LoVo (cell line): ENCODE results near the gene MUC2.
"Not testable (repeated sequence)": the region's sequence is repeated elsewhere in the genome, so short reads cannot be mapped to it uniquely, and the experiment has no call there.

Experiments
- DNase-seq: peaks from one replicate; pipeline ENCODE4 v3.0.0-alpha.2; 2016; ENCODE audit warnings: low spot score

The MUC2 gene

DNA sequence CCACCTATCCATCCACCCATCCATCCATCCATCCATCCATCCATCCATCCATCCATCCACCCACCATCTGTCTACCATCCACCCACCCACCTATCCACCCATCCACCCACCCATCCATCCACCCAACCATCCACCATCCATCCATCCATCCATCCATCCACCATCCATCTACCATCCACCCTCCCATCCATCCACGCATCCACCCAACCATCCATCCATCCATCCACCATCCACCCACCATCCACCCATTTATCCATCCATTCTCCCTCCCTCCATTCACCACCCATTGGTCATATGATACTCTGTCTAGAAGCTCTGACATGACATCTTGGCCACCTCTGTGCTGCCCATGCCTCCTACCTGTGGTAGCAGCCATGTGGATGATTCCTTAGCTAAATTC lies 31.7 kb downstream of the MUC2 start:
- DNase-seq = no peak

DNA sequence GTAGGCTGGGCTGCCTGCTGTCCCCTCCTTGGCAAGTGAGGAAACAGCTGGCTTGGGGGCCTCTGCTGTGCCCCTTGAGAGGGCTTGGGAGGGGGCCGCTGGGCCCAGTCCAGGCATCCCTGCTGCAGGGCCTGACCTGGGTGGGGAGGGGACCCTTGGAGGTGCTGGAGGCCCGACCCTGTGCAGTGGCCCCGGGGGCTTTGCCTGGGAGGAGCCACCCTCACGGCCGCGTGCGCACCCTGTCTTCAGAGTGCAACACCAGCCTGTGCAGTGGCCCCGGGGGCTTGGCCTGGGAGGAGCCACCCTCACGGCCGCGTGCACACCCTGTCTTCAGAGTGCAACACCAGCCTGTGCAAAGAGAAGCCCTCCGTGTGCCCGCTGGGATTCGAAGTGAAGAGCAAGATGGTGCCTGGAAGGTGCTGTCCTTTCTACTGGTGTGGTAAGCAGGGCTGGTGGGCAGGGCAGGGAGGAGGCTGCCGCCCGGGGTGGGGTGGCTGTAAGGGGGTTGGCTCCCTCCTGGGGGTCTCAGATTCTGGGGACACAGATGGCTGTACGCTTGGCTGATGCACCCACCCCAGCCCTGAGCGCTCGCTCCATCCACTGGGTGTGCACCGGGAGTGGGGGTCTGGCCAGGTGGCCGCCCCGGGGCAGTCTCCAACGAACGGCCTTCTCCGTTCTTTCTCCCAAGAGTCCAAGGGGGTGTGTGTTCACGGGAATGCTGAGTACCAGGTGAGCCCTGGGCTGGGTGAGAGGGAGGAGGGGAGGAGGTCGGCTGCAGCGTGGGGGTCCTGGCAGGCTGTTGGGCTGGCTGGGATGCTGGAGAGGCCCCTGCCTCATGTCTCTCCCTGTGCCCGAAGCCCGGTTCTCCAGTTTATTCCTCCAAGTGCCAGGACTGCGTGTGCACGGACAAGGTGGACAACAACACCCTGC lies 32.9 kb downstream of the MUC2 start:
- no peak for DNase-seq

DNA sequence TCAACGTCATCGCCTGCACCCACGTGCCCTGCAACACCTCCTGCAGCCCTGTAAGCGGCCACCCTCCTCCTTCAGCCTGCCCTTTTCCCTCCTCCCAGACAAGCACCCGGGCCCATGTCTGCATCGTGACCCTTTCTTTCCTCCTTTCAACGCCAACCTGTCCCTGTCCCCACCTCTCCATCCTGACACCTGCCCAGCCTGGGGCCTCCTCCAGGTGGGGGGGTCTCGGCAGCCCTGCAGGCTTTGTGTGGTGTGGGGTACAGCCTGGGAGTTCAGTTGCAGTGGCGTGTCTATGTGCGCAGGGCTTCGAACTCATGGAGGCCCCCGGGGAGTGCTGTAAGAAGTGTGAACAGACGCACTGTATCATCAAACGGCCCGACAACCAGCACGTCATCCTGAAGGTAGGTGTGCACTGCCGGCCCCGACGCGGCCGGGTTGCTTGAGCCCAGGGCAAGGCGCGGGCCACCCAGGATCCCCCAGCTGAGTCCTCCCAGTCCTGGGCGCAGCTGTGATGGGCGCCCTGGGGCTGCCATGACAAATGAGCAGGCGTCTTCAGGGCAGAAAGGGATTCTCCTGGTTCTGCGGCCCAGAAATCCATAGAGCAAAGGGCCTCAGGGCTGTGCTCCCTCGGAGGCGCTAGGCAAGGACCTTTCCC lies 33.7 kb downstream of the MUC2 start:
- DNase-seq = no peak

DNA sequence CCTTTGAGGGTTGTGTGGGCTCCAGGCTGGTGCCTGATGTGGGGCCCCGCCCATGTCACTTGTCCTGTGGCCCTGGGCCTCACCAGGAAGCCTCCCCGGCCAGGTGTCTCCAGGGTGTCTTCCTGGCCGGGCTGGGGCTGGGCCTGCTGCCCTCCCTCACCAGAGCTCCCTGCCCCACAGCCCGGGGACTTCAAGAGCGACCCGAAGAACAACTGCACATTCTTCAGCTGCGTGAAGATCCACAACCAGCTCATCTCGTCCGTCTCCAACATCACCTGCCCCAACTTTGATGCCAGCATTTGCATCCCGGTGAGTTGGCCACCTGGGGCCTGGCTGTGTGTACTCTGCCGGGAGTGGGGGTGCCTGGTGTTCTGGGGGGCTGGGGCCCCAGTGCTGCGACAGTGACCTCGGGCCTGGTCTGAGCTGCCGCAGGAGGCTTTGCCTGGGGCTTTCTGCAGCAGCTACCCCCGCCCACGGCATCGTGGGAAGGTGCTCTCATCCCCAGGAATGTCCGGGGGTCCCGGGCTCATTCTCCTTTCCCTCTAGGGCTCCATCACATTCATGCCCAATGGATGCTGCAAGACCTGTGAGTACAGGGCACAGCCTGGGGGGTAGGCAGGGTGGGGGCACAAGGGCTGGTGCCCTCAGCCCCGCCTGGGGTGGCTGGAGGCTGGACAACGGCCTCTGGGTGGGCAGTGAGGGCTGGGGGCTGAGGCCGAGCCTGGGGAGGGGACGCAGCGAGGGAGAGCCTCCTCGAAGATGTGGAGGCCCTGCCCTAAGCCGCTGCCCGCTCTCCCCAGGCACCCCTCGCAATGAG lies 34.6 kb downstream of the MUC2 start:
- no peak for DNase-seq

DNA sequence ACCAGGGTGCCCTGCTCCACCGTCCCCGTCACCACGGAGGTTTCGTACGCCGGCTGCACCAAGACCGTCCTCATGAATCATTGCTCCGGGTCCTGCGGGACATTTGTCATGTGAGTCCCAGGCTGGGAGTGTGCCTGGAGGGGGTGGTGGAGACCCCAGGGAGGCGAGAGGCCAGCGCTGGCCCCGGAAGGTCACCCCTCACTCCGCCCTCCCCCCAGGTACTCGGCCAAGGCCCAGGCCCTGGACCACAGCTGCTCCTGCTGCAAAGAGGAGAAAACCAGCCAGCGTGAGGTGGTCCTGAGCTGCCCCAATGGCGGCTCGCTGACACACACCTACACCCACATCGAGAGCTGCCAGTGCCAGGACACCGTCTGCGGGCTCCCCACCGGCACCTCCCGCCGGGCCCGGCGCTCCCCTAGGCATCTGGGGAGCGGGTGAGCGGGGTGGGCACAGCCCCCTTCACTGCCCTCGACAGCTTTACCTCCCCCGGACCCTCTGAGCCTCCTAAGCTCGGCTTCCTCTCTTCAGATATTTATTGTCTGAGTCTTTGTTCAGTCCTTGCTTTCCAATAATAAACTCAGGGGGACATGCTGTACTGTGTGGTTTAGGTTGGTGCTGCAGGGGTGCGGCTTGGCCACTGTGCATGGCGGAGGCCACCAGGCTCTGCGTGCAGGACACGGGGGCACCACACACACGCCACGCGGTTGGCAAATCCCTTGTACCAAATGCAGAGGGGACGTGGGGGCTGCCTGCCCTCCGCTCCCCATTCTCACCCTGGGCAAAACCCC lies 35.4 kb downstream of the MUC2 start:
- DNase-seq = no peak

DNA sequence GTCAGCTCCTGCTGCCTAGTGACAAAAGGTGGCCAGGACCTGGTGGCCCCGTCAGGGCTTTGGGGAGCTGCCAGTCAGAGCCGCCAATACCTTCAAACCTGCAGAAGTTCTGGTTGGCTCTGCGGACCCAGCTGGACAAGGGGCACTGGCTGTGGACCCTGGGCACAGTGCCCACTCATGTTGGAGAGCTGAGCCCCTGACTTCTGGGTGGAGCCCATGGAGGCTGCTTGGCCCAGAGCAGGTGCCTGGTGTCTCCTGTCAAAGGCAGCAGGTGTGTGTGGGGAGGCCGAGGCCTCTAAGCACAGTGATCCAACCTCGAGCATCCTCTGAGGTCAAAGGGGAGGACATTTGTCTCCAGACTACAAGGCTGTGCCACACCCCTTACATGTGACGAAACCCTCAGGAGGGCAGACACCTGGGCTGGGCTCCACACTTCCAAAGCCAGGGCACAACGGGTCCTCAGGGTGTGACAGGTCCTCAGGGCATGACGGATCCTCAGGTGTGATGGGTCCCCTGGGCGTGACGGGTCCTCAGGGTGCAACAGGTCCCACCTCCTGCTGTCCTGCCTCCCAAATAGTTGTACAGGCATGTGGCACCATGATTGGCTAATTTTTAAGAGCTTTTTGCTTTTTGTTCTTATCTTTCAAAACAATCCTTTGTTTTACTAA lies 37.0 kb downstream of the MUC2 start:
- DNase-seq = no peak

DNA sequence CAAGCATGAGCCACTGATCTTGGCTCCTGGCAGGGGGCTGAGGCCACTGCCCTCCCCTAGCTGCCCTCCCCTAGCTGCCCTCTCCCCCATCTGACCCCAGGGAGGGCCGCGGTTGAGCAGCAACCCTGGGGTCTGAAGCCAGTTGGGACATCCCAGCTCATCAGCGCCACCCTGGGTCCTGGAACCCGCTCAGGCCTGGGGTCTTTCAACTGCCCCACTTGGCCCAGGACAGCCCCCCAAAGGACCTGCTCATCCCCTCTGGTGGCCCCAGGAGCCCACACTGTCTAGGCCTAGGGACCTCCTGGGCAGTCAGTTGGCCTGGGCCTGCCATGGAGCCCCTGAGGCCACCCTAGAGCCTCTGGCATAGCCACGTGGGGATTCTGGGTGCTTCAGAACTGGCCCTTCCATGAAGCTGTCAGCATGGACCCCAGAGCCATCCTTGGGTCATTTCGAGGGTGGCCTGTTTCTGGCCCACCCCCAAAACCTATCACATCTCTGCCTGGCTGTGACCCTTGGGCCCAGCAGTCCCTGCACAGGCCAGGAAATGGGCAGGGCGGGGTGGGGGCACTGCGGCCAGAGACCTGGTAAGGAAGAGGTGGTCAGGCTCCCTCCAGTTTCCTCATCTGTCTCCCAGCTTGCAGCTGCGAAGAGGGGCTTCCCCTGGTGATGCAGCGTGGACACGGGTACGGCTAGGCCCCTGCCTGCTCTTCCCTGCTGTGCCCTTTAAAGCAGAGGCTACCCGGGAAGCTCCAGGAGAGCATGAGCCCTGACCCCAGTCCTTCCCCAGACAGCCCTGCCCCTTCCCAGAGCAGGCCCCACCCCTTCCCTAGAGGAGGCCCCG lies 37.9 kb downstream of the MUC2 start:
- DNase-seq = no peak

DNA sequence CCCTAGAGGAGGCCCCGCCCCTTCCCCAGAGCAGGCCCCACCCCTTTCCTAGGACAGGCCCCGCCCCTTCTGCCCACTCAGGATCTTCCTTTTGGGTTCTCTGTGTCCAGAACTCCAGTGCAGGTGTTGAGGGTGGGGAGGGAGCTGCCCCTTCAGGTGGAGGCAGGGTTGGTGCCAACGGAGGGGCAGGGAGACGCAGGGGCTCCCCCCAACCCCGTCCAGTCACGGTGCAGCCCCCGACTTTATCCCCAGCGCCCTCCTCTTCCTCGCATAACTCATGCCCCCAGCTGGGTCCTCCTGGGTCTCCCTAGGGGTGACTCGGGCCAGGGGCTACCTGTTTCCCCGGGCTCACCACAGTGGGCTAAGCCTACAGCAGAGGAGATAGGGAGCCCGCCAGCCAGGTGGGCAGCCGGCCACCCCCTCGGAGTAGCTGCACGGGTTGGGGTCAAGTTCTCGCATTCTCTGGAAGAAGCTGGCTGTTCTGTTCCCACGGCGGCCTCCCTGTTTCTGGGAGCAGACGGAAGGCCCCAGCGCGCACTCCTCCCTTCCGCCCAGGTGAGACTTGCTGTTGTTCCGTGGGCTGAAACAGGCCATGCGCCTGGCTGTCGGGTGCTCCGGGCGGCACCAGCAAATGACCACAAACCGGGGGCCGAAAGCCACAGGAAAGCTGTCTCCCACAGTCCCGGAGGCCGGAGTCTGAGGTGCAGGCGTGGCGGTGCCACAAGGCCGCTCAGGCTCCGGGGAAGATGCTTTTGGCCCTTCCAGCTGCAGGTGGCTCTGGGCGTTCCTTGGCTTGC lies 38.9 kb downstream of the MUC2 start:
- DNase-seq = no peak

DNA sequence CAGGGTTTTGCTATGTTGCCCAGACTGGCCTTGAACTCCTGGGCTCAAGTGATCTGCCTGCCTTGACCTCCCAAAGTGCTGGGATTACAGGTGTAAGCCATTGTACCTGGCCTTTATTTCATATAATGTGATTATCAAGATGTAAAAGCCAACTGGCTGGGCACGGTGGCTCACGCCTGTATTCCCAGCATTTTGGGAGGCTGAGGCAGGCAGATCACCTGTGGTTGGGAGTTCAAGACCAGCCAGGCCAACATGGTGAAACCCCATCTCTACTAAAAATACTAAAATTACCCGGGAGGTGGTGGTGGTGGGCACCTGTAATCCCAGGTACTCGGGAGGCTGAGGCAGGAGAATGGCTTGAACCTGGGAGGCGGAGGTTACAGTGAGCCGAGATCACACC lies 40.6 kb downstream of the MUC2 start:
- DNase-seq = not testable (repeated sequence)

DNA sequence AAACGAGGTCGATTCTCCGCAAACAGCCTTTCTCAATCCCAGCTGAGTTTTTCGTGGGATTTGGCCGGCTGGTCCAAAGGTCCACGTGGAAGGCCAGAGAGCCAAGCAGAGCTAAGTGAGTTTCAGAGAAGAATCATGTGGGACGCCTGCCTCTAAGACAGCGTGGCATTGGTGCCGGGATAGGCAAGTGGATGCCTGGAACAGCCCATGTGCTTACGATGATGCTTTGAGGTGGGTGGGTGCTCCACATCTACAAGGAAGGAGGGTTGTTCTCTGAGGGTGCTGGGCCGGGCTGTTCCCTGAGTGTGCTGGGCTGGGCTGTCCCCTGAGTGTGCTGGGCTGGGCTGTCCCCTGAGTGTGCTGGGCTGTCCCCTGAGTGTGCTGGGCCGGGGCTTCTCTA lies 41.4 kb downstream of the MUC2 start:
- DNase-seq = no peak

DNA sequence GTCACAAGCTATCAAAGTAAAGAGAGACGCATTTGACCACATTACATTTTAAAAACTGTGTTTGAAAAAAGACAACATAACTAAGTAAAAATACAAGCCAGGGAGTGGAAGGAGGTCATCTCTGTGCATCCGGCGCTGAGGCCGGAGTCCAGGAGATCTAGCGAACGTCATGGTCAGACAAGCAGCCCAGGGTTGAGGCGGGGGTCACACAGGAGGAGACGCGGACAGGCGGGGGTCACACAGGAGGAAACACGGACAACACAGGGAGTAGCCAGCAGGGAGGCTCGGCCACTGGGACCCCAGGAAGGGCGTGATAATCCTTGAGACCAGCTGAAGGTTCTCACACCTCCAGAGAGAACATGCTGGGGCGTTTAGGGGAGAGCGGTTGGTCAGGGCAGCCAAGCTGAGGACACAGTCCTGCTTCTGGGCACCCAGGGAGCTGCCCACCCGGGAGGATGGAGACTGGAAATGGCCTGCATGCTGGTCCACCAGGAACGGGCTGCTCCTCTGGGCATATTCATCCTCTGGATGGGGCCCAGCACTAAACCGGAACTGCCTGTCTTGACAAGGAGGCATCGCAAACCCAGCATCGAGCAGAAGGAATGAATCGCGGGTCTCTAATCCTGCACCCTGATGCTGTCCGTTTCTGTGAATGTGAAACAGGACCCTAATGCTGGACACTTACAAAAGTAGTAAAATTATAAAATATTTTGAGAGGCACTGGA lies 42.2 kb downstream of the MUC2 start:
- no peak for DNase-seq

DNA sequence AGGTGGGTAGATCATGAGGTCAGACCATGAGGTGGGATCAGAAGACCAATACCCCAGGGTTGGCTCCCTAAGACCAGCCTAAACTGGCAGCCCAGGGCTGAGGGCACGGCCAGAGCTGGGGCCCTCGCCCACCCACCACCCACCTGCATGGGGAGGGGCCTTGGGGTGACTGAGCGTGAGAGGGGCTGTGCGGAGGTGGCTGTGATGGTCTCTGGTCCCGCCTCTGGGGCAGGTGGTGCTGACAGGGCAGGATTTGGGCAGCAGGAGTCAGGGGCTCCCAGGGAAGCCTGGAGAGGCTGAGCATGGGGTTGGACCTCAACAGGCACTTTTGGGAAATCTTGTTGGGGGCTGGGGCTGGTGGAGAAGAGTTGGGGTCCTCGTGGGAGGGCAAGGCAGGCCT lies 43.3 kb downstream of the MUC2 start:
- no peak for DNase-seq

DNA sequence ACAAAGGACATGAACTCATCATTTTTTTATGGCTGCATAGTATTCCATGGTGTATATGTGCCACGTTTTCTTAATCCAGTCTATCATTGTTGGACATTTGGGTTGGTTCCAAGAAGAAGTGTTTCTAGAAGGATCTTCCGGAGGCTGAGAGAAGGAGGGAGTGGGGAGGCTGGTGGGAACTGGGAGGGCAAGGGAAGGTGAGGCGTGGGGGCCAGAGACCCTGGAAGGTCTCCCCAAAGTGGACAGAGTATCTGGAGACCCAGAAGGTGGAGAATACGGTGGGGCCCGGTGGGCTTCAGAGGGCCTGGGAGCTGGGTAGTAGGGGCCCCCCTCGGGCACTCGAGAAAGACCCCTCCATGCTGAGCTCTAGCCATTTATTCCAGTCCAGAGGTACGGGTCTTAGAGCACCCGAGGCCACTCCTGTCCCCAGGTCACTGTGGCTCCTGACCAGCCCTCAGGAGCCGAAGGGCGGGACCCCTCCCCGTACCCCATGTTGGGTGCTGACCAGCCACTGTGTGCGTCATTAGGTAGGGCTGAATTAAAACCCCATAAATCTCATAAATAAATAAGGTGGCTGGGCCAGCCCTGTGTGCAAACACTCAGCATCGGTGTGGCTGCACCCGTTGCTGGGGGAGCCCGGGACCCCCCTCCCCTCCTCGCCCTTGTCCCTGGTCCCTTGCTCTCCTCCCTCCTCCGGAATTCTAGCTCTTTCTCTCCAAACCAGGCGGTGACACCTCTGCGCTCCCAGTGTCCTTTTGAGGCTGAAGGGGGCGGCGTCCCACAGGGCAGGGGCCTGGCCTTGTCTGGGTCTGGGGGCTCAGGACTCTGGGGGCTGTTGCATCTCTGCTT lies 44.3 kb downstream of the MUC2 start:
- DNase-seq = no peak

DNA sequence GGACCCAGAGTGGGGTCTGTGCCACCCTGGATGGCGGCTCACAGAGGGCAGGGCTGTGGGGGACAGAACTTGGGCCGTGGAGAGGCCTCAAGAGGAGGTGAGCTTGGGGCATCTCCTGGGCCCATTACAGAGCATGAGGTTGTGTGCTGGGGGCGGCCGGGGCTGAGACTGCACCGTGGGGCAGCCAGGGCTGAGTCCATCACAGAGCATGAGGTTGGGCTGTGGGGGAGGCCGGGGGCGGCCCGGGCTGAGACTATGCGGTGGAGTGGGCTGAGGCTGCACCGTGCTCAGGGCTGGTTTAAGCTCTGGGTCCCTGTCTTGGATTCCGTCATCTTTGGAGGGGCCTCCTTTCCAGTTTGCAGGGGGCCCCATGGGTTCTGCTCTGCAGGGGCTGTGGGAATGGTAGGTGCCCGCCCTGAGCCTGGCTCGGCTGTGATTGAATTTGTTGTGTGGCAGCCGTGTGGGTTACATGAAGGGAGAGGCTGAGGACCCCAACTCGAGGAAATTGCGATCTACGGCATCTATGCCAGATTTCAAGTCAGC lies 45.0 kb downstream of the MUC2 start:
- no peak for DNase-seq

DNA sequence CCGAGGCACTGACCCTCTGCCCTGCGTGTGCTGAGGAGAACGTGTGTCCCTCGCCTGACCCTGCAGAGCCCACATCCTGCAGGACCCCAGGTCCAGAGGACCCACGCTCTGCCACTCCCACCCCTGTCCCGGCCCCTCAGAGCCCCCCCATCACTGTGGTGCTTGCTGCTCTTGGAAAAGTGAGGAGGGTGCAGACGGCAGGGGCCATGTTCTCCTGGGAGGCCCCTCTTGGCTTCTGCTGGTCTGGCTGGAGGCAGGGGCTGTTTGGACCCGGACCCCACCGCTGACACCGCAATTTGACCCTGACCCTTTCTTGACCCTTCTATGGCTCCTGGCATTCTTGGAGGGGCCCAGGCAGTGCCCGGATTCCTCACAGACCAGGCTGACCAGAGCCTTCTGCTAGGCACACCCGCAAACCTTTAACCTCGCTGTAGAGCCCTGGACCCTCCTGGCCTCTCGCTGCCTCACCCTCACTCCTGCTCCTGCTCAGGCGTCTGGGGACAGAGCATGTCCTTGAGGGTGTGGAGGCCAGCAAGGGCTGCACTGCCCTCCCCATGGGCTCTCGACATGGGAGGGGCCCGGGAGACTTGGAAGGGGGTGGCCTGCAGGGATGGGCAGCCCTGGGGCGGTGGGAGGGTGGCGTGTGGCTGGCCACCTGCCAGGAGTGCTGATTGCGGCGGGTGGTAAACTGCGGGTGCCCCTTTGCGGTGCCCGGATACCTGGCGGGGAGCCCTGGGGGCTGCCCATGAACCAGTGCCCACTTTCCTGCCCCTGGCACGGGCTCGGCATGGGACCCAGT lies 46.1 kb downstream of the MUC2 start:
- no peak for DNase-seq

DNA sequence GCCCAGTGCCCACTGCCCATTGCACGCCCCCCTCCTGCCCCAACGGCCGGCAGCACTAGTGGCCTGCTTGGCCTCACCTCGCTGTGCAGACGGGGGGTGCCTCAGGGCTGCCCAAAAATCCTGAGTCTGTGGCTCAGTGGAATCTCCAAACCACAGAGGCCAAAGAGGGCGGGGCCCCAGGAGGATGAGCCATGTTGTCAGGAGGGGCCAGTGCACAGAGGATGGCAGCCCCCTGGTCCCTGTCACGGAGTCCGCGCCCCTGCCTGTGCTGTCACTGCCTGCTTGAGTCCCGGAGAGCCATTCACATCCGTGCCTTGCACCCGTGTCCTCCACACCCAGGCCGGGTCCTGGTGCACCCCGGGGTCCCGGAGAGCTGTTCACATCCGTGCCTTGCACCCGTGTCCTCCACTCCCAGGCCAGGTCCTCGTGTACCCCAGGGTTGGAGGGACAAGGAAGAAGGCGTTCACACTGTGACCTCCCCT lies 46.7 kb downstream of the MUC2 start:
- DNase-seq = no peak
